ENCODE data around the gene ZFY. TPM values are rescaled to one million over a fixed set of nuclear protein-coding genes. Genes with fewer than 3 reads are reported as not detected.

Gene ZFY
- polyA plus RNA-seq (2013, experiment 1 of 2), result 6.9 TPM
- polyA plus RNA-seq (2013, experiment 2 of 2), result 7.9 TPM

DNA sequence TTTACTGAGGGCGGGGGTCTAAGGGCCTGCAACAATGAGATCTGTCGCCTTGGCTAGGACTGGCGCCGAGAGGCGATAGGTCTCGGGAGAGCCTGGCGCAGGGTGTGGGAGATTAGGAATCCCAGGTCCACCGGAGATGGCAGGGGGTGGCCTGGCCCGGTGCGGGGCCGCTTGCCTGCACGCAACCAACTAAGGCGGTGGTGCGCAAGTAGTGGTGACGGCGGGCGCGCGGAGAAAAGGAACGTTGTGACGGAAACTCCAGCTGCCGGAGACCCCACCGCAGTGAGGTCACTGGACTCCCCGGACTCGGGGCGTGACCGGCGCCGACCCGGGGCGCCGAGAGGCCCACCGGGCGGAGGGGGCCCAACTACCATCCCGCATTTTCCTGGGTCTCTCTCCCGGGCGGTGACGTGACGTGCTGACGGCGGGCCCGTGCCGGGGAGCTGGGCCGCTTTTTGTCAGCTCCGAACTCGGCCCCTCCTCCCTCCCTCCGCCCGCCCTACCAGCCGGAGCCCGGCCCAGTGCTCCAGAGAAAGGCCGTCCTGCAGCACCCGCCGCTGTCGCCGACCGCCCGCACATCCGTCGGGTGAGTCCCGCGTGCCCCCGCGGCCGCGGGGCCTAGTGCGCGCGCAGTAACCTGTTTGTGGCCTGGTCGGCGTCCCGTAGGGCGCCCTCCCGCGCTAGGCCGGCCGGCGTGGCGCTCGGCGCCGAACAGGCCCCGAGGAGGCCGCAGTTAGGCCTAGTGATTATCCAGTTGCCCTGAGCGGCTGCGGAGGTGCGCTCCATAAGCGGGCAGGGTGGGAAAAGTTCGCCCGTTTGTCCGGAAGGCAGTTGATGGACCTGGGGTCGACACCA lies at the start of gene ZFY:
ZFY (plus strand) TSS at position 521 of the 855 bp plus-strand sequence. CDS start 18,556 bp downstream, outside the sequence.
- H3K4me3 ChIP-seq (ENCODE audit: extremely low read depth, insufficient read depth, low read length, poor library complexity, severe bottlenecking), result peak within 1 kb of the TSS; percentile 51
- peak within 1 kb of the TSS; percentile 100 for H3K27ac ChIP-seq (ENCODE audit: low read depth, low read length, severe bottlenecking)
- WGBS, 2 experiments (ENCODE audit: insufficient coverage in 2 of 2), result 1 to 2% methylated on average over 11 to 23 of the region's 91 CpGs
- peaks cover 3% of the 10 kb centered on the region for H3K36me3 ChIP-seq (ENCODE audit: control insufficient read depth, insufficient read depth, low read length)
- no peaks in the 10 kb centered on the region for H3K4me1 ChIP-seq (ENCODE audit: control insufficient read depth, insufficient read depth, low read length, poor library complexity, severe bottlenecking)
- H3K9me3 ChIP-seq (ENCODE audit: control insufficient read depth, low read length), result no peaks in the 10 kb centered on the region

DNA sequence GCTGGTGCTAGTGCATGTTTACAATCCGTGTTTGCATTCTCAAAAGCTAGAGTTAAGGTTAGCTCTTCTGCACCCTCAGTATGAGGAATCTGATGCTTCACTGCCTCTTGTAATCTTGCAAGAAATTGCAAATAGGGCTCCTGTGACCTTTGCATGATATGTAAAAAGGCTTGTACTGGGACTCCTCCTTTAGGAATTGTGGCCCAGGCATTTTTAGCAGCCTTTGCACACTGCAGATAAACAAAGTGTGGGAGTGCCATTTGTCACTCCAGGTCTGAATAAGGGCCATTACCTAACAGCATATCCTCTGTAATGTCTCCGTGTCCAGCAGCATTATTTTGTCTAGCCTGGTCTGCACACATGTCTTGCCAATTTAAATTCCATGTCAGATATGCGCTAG lies 49.3 kb upstream of the ZFY start:
- Histone ChIP-seq H3K9me3 (ENCODE audit: control insufficient read depth, low read length) (no peaks in the 10 kb centered on the region), H3K4me3 (ENCODE audit: extremely low read depth, insufficient read depth, low read length, poor library complexity, severe bottlenecking) (no peak overlapping the region), H3K4me1 (ENCODE audit: control insufficient read depth, insufficient read depth, low read length, poor library complexity, severe bottlenecking) (peaks cover 13% of the 10 kb centered on the region), H3K27ac (ENCODE audit: low read depth, low read length, severe bottlenecking) (no peak overlapping the region), H3K36me3 (ENCODE audit: control insufficient read depth, insufficient read depth, low read length) (no peaks in the 10 kb centered on the region)
- 74 to 77% methylated on average over 2 to 3 of the region's 3 CpGs for WGBS, 2 experiments (ENCODE audit: insufficient coverage in 2 of 2)

DNA sequence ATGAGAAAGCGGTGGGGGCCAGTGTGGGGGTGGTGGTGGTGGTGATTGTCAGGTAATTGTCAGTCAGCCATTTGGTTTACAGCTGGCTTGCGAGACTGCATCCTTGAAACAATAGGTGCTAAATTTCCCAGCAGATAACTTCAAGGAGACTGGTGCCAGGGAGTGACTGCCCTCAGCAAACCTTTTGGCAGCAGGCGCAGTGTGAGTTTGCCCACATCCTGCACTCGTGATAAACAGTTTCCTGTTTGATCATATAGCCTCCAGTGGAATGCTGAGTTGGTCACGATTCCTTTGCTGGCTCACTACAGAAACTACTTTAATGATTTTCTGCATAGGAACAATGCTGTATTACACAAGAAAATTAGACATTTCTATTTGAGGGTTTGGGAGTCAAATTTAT lies 47.8 kb upstream of the ZFY start:
- Histone ChIP-seq H3K9me3 (ENCODE audit: control insufficient read depth, low read length) (no peaks in the 10 kb centered on the region), H3K4me1 (ENCODE audit: control insufficient read depth, insufficient read depth, low read length, poor library complexity, severe bottlenecking) (peaks cover 13% of the 10 kb centered on the region), H3K36me3 (ENCODE audit: control insufficient read depth, insufficient read depth, low read length) (no peaks in the 10 kb centered on the region), H3K4me3 (ENCODE audit: extremely low read depth, insufficient read depth, low read length, poor library complexity, severe bottlenecking) (no peak overlapping the region), H3K27ac (ENCODE audit: low read depth, low read length, severe bottlenecking) (peak overlapping the region; percentile 70)
- WGBS, 2 experiments (ENCODE audit: insufficient coverage in 2 of 2), result 63% methylated on average over 3 of the region's 5 CpGs; no CpG with 5 or more reads in 1 of the 2 experiments

DNA sequence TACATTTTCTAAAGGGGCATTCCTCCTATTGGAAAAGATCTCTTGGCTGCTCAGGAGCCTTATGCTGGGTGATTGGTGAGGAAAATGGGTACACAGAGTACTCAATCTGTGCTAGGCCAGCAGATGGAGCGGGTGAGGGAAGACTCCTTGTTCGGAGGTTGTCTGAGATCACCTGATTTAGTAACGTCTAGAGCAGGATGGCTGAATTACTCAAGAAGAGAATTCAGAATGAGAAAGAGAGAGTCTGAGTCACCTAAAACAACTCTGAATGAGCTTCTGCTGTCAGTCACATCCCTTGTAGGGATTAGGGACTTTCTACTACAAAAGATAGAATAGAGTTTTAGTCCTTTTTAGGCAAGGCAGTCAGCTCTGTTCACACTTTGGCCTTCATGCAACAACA lies 47.2 kb upstream of the ZFY start:
- Histone ChIP-seq H3K4me1 (ENCODE audit: control insufficient read depth, insufficient read depth, low read length, poor library complexity, severe bottlenecking) (peaks cover 13% of the 10 kb centered on the region), H3K4me3 (ENCODE audit: extremely low read depth, insufficient read depth, low read length, poor library complexity, severe bottlenecking) (no peak overlapping the region), H3K9me3 (ENCODE audit: control insufficient read depth, low read length) (no peaks in the 10 kb centered on the region), H3K36me3 (ENCODE audit: control insufficient read depth, insufficient read depth, low read length) (no peaks in the 10 kb centered on the region), H3K27ac (ENCODE audit: low read depth, low read length, severe bottlenecking) (peak overlapping the region; percentile 70)
- WGBS, 2 experiments (ENCODE audit: insufficient coverage in 2 of 2), result 86% methylated on average over 2 of the region's 3 CpGs; no CpG with 5 or more reads in 1 of the 2 experiments

DNA sequence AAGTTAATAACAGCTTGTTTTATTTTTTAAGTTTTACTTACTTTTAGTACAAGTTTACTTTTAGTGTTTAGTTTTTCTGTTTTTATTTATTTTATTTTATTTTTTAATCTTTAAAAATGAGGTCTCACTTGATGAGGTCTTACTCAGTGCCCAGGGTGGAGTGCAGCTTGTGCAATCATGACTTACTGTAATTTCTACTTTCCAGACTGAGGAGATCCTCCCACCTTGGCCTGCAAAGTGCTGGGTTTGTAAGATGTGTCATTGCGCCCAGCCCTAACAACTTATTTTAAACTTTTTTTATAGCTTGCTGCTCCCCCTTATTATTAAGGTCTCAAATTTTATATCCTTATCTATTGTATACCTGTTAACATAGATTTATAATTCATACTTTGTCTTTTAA lies 41.7 kb upstream of the ZFY start:
- peaks cover 5% of the 10 kb centered on the region for H3K4me1 ChIP-seq (ENCODE audit: control insufficient read depth, insufficient read depth, low read length, poor library complexity, severe bottlenecking)
- no CpG with 5 or more reads among the region's 1 CpG for WGBS, 2 experiments (ENCODE audit: insufficient coverage in 2 of 2)

DNA sequence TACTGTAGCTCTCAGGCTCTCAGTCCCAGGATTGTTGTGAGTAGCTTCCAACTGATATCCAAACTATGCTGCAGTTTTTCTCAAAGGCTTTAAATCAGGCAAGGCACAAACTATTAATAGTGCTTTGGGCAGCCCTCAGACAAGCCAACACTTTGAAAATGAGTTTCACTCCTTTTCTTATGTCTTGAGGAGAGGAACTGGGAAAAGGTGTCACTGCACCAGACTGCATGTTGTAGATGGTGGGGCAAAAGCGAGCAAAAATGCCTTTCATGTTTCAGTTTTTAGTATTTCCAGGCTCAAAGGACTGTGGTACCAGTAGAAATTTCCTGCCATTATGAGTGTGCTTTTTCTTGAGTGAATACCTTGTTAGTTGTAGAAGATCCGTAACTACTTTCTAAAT lies 39.1 kb upstream of the ZFY start:
- no peaks in the 10 kb centered on the region for H3K9me3 ChIP-seq (ENCODE audit: control insufficient read depth, low read length)
- peak overlapping the region; percentile 43 for H3K27ac ChIP-seq (ENCODE audit: low read depth, low read length, severe bottlenecking)
- H3K4me3 ChIP-seq (ENCODE audit: extremely low read depth, insufficient read depth, low read length, poor library complexity, severe bottlenecking), result no peak overlapping the region
- WGBS, 2 experiments (ENCODE audit: insufficient coverage in 2 of 2), result 100% methylated on average over 1 of the region's 2 CpGs; no CpG with 5 or more reads in 1 of the 2 experiments
- H3K36me3 ChIP-seq (ENCODE audit: control insufficient read depth, insufficient read depth, low read length), result no peaks in the 10 kb centered on the region
- no peaks in the 10 kb centered on the region for H3K4me1 ChIP-seq (ENCODE audit: control insufficient read depth, insufficient read depth, low read length, poor library complexity, severe bottlenecking)

More for the DNA sequence above, 41.7 kb upstream of the ZFY start:
- no peak overlapping the region for H3K4me3 ChIP-seq (ENCODE audit: extremely low read depth, insufficient read depth, low read length, poor library complexity, severe bottlenecking)
- H3K36me3 ChIP-seq (ENCODE audit: control insufficient read depth, insufficient read depth, low read length), result no peaks in the 10 kb centered on the region
- H3K9me3 ChIP-seq (ENCODE audit: control insufficient read depth, low read length), result no peaks in the 10 kb centered on the region
- H3K27ac ChIP-seq (ENCODE audit: low read depth, low read length, severe bottlenecking), result no peak overlapping the region

DNA sequence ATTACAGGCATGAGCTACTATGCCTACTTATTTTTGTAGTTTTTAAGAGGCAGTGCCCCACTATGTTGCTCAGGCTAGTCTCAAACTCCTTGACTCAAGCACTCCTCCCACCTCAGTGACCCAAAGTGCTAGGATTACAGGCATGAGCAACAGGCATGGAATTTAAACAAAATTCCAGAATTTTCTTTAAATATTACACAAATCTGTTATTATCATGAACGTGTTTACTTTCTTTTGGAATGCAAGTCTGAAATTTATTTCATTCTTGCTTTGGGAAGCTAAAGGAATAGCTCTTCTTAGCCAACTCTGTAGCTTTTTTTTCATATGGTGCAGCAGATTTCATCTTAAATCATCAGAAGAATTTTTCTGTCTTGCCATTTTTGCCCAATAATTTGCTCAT lies 27.8 kb upstream of the ZFY start:
- no peaks in the 10 kb centered on the region for H3K9me3 ChIP-seq (ENCODE audit: control insufficient read depth, low read length)
- no peak overlapping the region for H3K27ac ChIP-seq (ENCODE audit: low read depth, low read length, severe bottlenecking)
- no peaks in the 10 kb centered on the region for H3K4me1 ChIP-seq (ENCODE audit: control insufficient read depth, insufficient read depth, low read length, poor library complexity, severe bottlenecking)
- WGBS, 2 experiments (ENCODE audit: insufficient coverage in 2 of 2), result no CpG with 5 or more reads among the region's 1 CpG
- H3K36me3 ChIP-seq (ENCODE audit: control insufficient read depth, insufficient read depth, low read length), result no peaks in the 10 kb centered on the region
- H3K4me3 ChIP-seq (ENCODE audit: extremely low read depth, insufficient read depth, low read length, poor library complexity, severe bottlenecking), result no peak overlapping the region

DNA sequence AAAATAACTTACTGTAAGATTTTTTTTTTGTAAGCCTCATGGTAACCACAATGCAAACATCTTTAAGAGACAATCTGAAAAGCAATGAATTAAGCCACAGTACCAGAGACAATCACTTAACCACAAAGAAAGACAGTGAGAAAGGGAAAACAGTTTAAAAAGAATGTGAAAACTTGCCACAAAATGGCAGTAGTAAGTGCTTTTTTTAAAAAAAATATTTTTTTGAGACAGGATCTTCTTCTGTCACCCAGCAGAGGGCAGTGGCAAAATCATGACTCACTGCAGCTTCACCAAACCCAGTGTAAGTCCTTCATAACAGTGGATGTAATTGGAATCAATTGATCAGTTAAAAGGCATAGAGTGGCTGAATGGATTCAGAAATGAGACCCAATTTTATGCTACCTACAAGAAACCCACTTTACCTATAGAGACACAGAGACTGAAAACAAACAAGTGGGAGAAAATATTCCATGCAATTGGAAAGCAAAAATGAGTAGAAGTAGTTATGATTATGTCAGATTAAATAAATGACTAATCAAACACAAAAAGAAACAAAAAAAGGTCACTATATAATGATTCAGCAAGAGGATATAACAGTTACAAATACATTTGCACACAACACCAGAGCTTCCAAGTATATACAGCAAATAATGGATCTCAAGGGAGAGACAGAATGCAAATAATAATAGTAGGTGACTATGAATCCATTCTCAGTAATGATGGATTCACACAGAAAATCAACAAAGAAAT lies 21.9 kb upstream of the ZFY start:
- Histone ChIP-seq H3K36me3 (ENCODE audit: control insufficient read depth, insufficient read depth, low read length) (no peaks in the 10 kb centered on the region), H3K4me3 (ENCODE audit: extremely low read depth, insufficient read depth, low read length, poor library complexity, severe bottlenecking) (no peak overlapping the region), H3K27ac (ENCODE audit: low read depth, low read length, severe bottlenecking) (no peak overlapping the region), H3K9me3 (ENCODE audit: control insufficient read depth, low read length) (no peaks in the 10 kb centered on the region), H3K4me1 (ENCODE audit: control insufficient read depth, insufficient read depth, low read length, poor library complexity, severe bottlenecking) (no peaks in the 10 kb centered on the region)

DNA sequence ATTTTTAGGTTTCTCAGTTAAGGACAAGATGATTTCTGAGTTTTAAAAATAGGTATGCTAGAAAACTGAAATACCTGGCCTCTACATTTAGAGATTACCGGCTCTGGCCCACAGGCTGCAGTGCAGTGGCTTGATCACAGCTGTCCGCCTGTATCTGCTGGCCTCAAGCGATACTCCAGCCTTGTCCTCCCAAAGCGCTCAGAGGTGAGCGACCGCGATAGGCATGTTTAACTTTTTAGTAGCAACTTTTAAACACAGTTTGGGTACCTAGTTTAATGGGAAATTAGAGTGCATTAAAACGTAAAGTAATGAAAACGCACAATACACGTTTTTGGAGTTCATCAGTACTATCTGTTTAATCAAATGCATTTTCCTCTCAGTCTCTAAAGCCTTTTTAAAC lies 1.1 kb upstream of the ZFY start:
- H3K9me3 ChIP-seq (ENCODE audit: control insufficient read depth, low read length), result no peaks in the 10 kb centered on the region
- 24 to 27% methylated on average over 2 of the region's 10 CpGs for WGBS, 2 experiments (ENCODE audit: insufficient coverage in 2 of 2)
- H3K4me1 ChIP-seq (ENCODE audit: control insufficient read depth, insufficient read depth, low read length, poor library complexity, severe bottlenecking), result no peaks in the 10 kb centered on the region
- H3K27ac ChIP-seq (ENCODE audit: low read depth, low read length, severe bottlenecking), result peak overlapping the region; percentile 100
- H3K4me3 ChIP-seq (ENCODE audit: extremely low read depth, insufficient read depth, low read length, poor library complexity, severe bottlenecking), result peak overlapping the region; percentile 51
- peaks cover 2% of the 10 kb centered on the region for H3K36me3 ChIP-seq (ENCODE audit: control insufficient read depth, insufficient read depth, low read length)

DNA sequence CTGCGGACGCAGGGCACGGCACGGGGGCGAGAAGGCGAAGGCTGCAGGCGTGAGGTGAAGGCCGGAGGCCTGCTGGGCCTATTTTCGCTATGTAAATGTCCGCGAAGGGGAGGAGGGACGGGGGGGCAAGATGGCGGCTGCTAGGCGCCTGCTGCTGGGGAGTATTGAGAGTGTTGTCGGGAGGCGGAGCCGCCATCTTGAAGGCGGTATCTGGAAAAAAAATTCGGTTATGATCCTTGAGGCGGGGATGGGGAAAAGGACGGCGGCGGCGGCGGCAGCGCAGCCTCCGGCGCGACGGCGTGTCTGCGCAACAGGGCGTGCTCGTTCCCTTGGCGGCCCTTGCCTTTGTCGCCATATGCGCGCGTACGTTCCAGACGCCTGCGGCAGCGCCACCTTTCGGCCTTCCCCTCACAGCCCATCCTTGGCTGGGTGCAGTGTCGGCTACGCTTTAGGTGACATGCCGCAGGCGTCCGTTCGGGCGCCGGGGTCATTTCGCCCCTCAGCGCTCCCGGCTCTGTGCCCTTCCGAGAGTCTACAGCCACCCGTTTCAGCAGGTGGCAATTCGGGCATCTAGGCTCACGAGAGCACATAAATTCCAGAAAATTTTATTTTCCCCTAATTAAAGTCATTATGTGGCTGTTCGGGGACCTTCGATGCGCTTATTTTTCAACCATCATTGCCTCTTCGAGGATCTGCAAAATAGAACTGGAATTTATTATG lies 695 bp downstream of the ZFY start:
- no peaks in the 10 kb centered on the region for H3K4me1 ChIP-seq (ENCODE audit: control insufficient read depth, insufficient read depth, low read length, poor library complexity, severe bottlenecking)
- H3K4me3 ChIP-seq (ENCODE audit: extremely low read depth, insufficient read depth, low read length, poor library complexity, severe bottlenecking), result peak overlapping the region; percentile 51
- H3K27ac ChIP-seq (ENCODE audit: low read depth, low read length, severe bottlenecking), result peak overlapping the region; percentile 100
- no peaks in the 10 kb centered on the region for H3K9me3 ChIP-seq (ENCODE audit: control insufficient read depth, low read length)
- 0 to 1% methylated on average over 23 to 33 of the region's 63 CpGs for WGBS, 2 experiments (ENCODE audit: insufficient coverage in 2 of 2)
- peaks cover 3% of the 10 kb centered on the region for H3K36me3 ChIP-seq (ENCODE audit: control insufficient read depth, insufficient read depth, low read length)

All from mesodermal cell (in vitro differentiated cells).